H9 (cell line): Measurements from ENCODE around the gene ADGRL2. TPM values are rescaled to one million over a fixed set of nuclear protein-coding genes. Genes with fewer than 3 reads are reported as not detected.

Source experiments
- DNase-seq: peaks from one replicate; pipeline ENCODE4 v3.0.0-alpha.2; 2017
- H2AFZ ChIP-seq: one replicate; pipeline ENCODE4 v1.6.1; 2013; ENCODE audit warnings: mild to moderate bottlenecking, low read length, control low read depth, moderate library complexity
- H2AK5ac ChIP-seq: 2 replicates; pipeline ENCODE4 v1.6.1; 2013; ENCODE audit warnings: low read length, control low read depth, mixed read lengths; ENCODE audit not compliant: insufficient read length
- H2BK120ac ChIP-seq: one replicate; pipeline ENCODE4 v1.6.1; 2013; ENCODE audit warnings: low read depth, mild to moderate bottlenecking, low read length, control low read depth, inconsistent platforms; ENCODE audit not compliant: poor library complexity, severe bottlenecking
- H2BK12ac ChIP-seq: 2 replicates; pipeline ENCODE4 v1.6.1; 2013; ENCODE audit warnings: low read length, control low read depth, mixed read lengths, low read depth; ENCODE audit not compliant: insufficient read length
- H2BK15ac ChIP-seq: 2 replicates; pipeline ENCODE4 v1.6.1; 2013; ENCODE audit warnings: low read depth, low read length, control low read depth
- H2BK20ac ChIP-seq: one replicate; pipeline ENCODE4 v1.6.1; 2013; ENCODE audit warnings: low read depth, mild to moderate bottlenecking, low read length, control low read depth, inconsistent platforms; ENCODE audit not compliant: poor library complexity, severe bottlenecking
- H2BK5ac ChIP-seq: 2 replicates; pipeline ENCODE4 v1.6.1; 2013; ENCODE audit warnings: low read length, control low read depth, mixed read lengths; ENCODE audit not compliant: insufficient read length
- H3K14ac ChIP-seq: 2 replicates; pipeline ENCODE4 v1.6.1; 2013; ENCODE audit warnings: low read length, control low read depth; ENCODE audit not compliant: insufficient read depth
- H3K18ac ChIP-seq: 2 replicates; pipeline ENCODE4 v1.6.1; 2013; ENCODE audit warnings: low read depth, mild to moderate bottlenecking, mixed read lengths, low read length, control low read depth; ENCODE audit not compliant: insufficient read length
- H3K23ac ChIP-seq: 2 replicates; pipeline ENCODE4 v1.6.1; 2013; ENCODE audit warnings: low read length, control low read depth, mixed read lengths, low read depth; ENCODE audit not compliant: insufficient read length
- H3K23me2 ChIP-seq: 2 replicates; pipeline ENCODE4 v1.6.1; 2013; ENCODE audit warnings: low read depth, mild to moderate bottlenecking, mixed read lengths, low read length, control low read depth; ENCODE audit not compliant: insufficient read length, poor library complexity, severe bottlenecking
- H3K27ac ChIP-seq: 2 replicates; pipeline ENCODE4 v1.5.1; 2013; ENCODE audit warnings: low read length, control low read depth, mixed read lengths, low read depth; ENCODE audit not compliant: insufficient read length
- H3K27me3 ChIP-seq: 2 replicates; pipeline ENCODE4 v1.6.1; 2013; ENCODE audit warnings: low read length, control low read depth, inconsistent platforms; ENCODE audit not compliant: insufficient read depth
- H3K4ac ChIP-seq: 2 replicates; pipeline ENCODE4 v1.6.1; 2013; ENCODE audit warnings: low read depth, mild to moderate bottlenecking, control low read depth, inconsistent platforms, low read length, moderate library complexity
- H3K4me1 ChIP-seq: 2 replicates; pipeline ENCODE4 v1.6.1; 2013; ENCODE audit warnings: low read length, control low read depth, inconsistent platforms; ENCODE audit not compliant: insufficient read depth
- H3K4me2 ChIP-seq: 2 replicates; pipeline ENCODE4 v1.6.1; 2013; ENCODE audit warnings: low read length, control low read depth, mixed read lengths; ENCODE audit not compliant: insufficient read length, insufficient read depth
- H3K56ac ChIP-seq: 2 replicates; pipeline ENCODE4 v1.6.1; 2013; ENCODE audit warnings: low read depth, mild to moderate bottlenecking, mixed read lengths, low read length, control low read depth; ENCODE audit not compliant: insufficient read length
- H3K79me1 ChIP-seq: 2 replicates; pipeline ENCODE4 v1.6.1; 2013; ENCODE audit warnings: low read depth, mild to moderate bottlenecking, moderate library complexity, low read length, control low read depth, inconsistent platforms; ENCODE audit not compliant: insufficient read depth, poor library complexity, severe bottlenecking
- H3K79me2 ChIP-seq: 2 replicates; pipeline ENCODE4 v1.6.1; 2013; ENCODE audit warnings: low read length, control low read depth, inconsistent platforms; ENCODE audit not compliant: insufficient read depth
- H3K9ac ChIP-seq: 2 replicates; pipeline ENCODE4 v1.6.1; 2013; ENCODE audit warnings: low read length, control low read depth, mixed read lengths; ENCODE audit not compliant: insufficient read length; ENCODE audit errors: extremely low read depth
- H3K9me3 ChIP-seq: one replicate; pipeline ENCODE4 v1.6.1; 2013; ENCODE audit warnings: low read depth, low read length, inconsistent platforms; ENCODE audit not compliant: control insufficient read depth
- H3T11ph ChIP-seq: one replicate; pipeline ENCODE4 v1.6.1; 2013; ENCODE audit warnings: mild to moderate bottlenecking, low read length, control low read depth, inconsistent platforms
- H4K20me1 ChIP-seq: one replicate; pipeline ENCODE4 v1.6.1; 2013; ENCODE audit not compliant: control insufficient read depth, insufficient read length, insufficient read depth
- H4K5ac ChIP-seq: 2 replicates; pipeline ENCODE4 v1.6.1; 2013; ENCODE audit warnings: low read depth, mild to moderate bottlenecking, mixed read lengths, low read length, control low read depth; ENCODE audit not compliant: insufficient read length
- H4K8ac ChIP-seq: replicated peaks from 2 replicates; pipeline ENCODE4 v1.6.1; 2013; ENCODE audit warnings: low read length, control low read depth, mixed read lengths, low read depth; ENCODE audit not compliant: insufficient read length
- H4K91ac ChIP-seq: 2 replicates; pipeline ENCODE4 v1.6.1; 2013; ENCODE audit warnings: low read depth, mild to moderate bottlenecking, moderate library complexity, mixed read lengths, low read length, control low read depth; ENCODE audit not compliant: insufficient read length
- H3K27ac Mint-ChIP-seq, 3 experiments: 2 replicates in 2 of 3; 3 replicates in 1 of 3; pipeline ENCODE4 v1.8.0; 2020 to 2021; ENCODE audit warnings: mixed read lengths in 3 of 3, mild to moderate bottlenecking in 1 of 3, moderate library complexity in 1 of 3
- H3K27me3 Mint-ChIP-seq: 2 replicates; pipeline ENCODE4 v1.8.0; 2021; ENCODE audit warnings: low read depth, mild to moderate bottlenecking, moderate library complexity, mixed read lengths
- H3K36me3 Mint-ChIP-seq, 3 experiments: 2 replicates in 2 of 3; 3 replicates in 1 of 3; pipeline ENCODE4 v1.8.0; 2020 to 2021; ENCODE audit warnings: low read depth in 3 of 3, mixed read lengths in 3 of 3; ENCODE audit not compliant: insufficient read depth in 1 of 3
- H3K4me1 Mint-ChIP-seq, 2 experiments: 2 replicates each; pipeline ENCODE4 v1.8.0; 2020; ENCODE audit warnings: mixed read lengths in 2 of 2
- H3K4me3 Mint-ChIP-seq, 2 experiments: 2 replicates in 1 of 2; 3 replicates in 1 of 2; pipeline ENCODE4 v1.8.0; 2020 to 2021; ENCODE audit warnings: mild to moderate bottlenecking in 2 of 2, mixed read lengths in 2 of 2, moderate library complexity in 1 of 2
- H3K9me3 Mint-ChIP-seq, 2 experiments: 2 replicates in 1 of 2; 3 replicates in 1 of 2; pipeline ENCODE4 v1.8.0; 2020; ENCODE audit warnings: mild to moderate bottlenecking in 2 of 2, mixed read lengths in 2 of 2, moderate library complexity in 1 of 2
- CTCF ChIP-seq: fragments of 200-600 bp; sonication (generic); conservative IDR thresholded peaks from 3 replicates; pipeline ENCODE4 v1.8.0; 2021; ENCODE audit warnings: antibody characterized with exemption, mild to moderate bottlenecking
- WGBS: extraction: QIAGEN DNeasy Blood & Tissue Kit; methylation state at CpG from one replicate; pipeline ENCODE4 v1.1.7; 2013; ENCODE audit warnings: missing lambda C conversion rate, low lambda C conversion rate, mixed read lengths; ENCODE audit not compliant: insufficient read length; ENCODE audit errors: extremely low coverage; 5-methylcytosine and 5-hydroxymethylcytosine counted together
- total RNA-seq: library from RNA; stranded (reverse); gene quantifications from 2 replicates; pipeline ENCODE4 v1.2.1, GENCODE V29; 2021

The ADGRL2 gene
- total RNA-seq, 1 experiment from 2014 or later = 119 TPM

- Mint-ChIP-seq H3K27ac (no peak overlapping the region), H3K9me3 (no peaks in the 10 kb centered on the region), H3K4me1 (peaks cover 5 to 8% of the 10 kb centered on the region in 2 experiments; a peak in 2 of 4 replicates), H3K27me3 (no peaks in the 10 kb centered on the region), H3K4me3 (no peak overlapping the region), H3K36me3 (peaks cover 10 to 46% (median 45%) of the 10 kb centered on the region in 3 experiments; a peak in 6 of 7 replicates)
- Histone ChIP-seq H3T11ph (no peak overlapping the region), H4K5ac (no peak overlapping the region), H3K9me3 (no peaks in the 10 kb centered on the region), H3K79me1 (peaks cover 3% of the 10 kb centered on the region), H4K20me1 (no peaks in the 10 kb centered on the region), H2BK5ac (no peak overlapping the region), H2AFZ (no peak overlapping the region), H2AK5ac (no peak overlapping the region), H4K91ac (no peak overlapping the region), H3K4me2 (no peak overlapping the region), H2BK120ac (no peak overlapping the region), H3K23ac (no peak overlapping the region), H3K56ac (no peak overlapping the region), H3K27ac (no peak overlapping the region), H3K79me2 (peaks cover 4% of the 10 kb centered on the region; the same call in 1 of the 2 replicates), H3K18ac (no peak overlapping the region), H2BK20ac (no peak overlapping the region), H3K27me3 (no peaks in the 10 kb centered on the region), H3K23me2 (no peaks in the 10 kb centered on the region), H2BK12ac (no peak overlapping the region), H4K8ac (no peak overlapping the region), H3K14ac (no peak overlapping the region), H3K9ac (no peak overlapping the region), H2BK15ac (no peak overlapping the region), H3K4me1 (0 out of 2 replicates have a peak, but pooled peaks cover 2% of the 10 kb centered on the region), H3K4ac (no peak overlapping the region)
- DNase-seq = no peak
- no CpG with 5 or more reads among the region's 3 CpGs for WGBS
- TF ChIP-seq CTCF = no peak
These were observed 150.0 kb downstream of the ADGRL2 start for GRCh38 chr1:81950591-81951244.
